GM12872 (cell line): Measurements from ENCODE around the gene PHACTR1.
A peak's percentile ranks its signal among the peaks of the same experiment; 100 is the strongest.

Experiments
- CTCF ChIP-seq: IDR thresholded peaks from 3 replicates; pipeline ENCODE4 v1.5.1; 2011; ENCODE audit warnings: low read depth, mild to moderate bottlenecking, low read length, moderate library complexity; ENCODE audit not compliant: insufficient read depth

The PHACTR1 gene

GRCh38 chr6:12873691-12874090, 157.1 kb downstream of the PHACTR1 start:
- no peak for TF ChIP-seq CTCF

GRCh38 chr6:12875051-12875450, 158.5 kb downstream of the PHACTR1 start:
- TF ChIP-seq CTCF: no peak

GRCh38 chr6:12878741-12879140, 162.2 kb downstream of the PHACTR1 start:
- no peak for TF ChIP-seq CTCF

GRCh38 chr6:12882761-12883290, 166.3 kb downstream of the PHACTR1 start:
- TF ChIP-seq CTCF: no peak

- TF ChIP-seq CTCF: no peak
Observed at GRCh38 chr6:12884983-12885382, 168.4 kb downstream of the PHACTR1 start.

- no peak for TF ChIP-seq CTCF
Observed at GRCh38 chr6:12886961-12887775, 170.6 kb downstream of the PHACTR1 start.

- TF ChIP-seq CTCF: peak; percentile 77
Observed at GRCh38 chr6:12890171-12890790, 173.7 kb downstream of the PHACTR1 start.
